GM21360 (cell line): ENCODE data around the gene LTB4R2.
A peak's percentile ranks its signal among the peaks of the same experiment; 100 is the strongest.

Experiments
- ATAC-seq: cut with Tn5 transposase; IDR thresholded peaks from one replicate; pipeline ENCODE4 v1.9.1; 2021; ENCODE audit warnings: mild to moderate bottlenecking, moderate library complexity; ENCODE audit not compliant: unreplicated experiment

Gene LTB4R2

GRCh38 chr14:24297190-24297964 lies 12.6 kb upstream of the LTB4R2 start:
- peak; percentile 11 for ATAC-seq

DNA sequence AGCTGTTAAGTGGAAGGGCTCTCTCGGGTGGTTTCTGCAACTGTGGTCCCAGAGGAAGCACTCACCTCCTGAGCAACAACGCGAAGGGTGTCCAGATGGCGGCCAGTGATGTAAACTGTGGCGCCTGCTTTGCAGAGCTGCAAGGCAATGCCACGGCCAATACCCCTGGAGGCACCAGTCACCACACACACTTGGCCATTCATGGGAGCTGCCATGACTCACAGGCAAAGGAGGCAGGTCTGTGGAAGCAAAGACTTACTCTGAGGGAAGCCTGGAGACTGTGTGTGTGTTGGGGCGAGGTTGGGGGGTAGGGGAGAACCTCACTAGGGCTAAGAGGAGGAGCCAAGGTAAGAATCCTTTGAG lies 11.1 kb upstream of the LTB4R2 start:
- peak; percentile 6 for ATAC-seq

- ATAC-seq: peak; percentile 55
Observed at GRCh38 chr14:24299255-24300191, 10.4 kb upstream of the LTB4R2 start, which contains the start of the genes DHRS1 and NOP9. Gene DHRS1 (minus strand): TSS chr14:24299780. CDS start chr14:24299106, 674 bp downstream. Gene NOP9 (plus strand): TSS chr14:24299850. CDS start chr14:24299955, 105 bp downstream.

GRCh38 chr14:24300326-24300980 lies 9.5 kb upstream of the LTB4R2 start:
- no peak for ATAC-seq

GRCh38 chr14:24304019-24304387 lies 5.9 kb upstream of the LTB4R2 start:
- ATAC-seq: no peak

- no peak for ATAC-seq
Observed at GRCh38 chr14:24307156-24307574, 2.8 kb upstream of the LTB4R2 start.

GRCh38 chr14:24307575-24308341 lies 2.2 kb upstream of the LTB4R2 start, which contains the start of gene CIDEB:
Gene CIDEB (minus strand): TSS chr14:24307977. CDS start chr14:24307858, 119 bp downstream.
- ATAC-seq: peak; percentile 46

DNA sequence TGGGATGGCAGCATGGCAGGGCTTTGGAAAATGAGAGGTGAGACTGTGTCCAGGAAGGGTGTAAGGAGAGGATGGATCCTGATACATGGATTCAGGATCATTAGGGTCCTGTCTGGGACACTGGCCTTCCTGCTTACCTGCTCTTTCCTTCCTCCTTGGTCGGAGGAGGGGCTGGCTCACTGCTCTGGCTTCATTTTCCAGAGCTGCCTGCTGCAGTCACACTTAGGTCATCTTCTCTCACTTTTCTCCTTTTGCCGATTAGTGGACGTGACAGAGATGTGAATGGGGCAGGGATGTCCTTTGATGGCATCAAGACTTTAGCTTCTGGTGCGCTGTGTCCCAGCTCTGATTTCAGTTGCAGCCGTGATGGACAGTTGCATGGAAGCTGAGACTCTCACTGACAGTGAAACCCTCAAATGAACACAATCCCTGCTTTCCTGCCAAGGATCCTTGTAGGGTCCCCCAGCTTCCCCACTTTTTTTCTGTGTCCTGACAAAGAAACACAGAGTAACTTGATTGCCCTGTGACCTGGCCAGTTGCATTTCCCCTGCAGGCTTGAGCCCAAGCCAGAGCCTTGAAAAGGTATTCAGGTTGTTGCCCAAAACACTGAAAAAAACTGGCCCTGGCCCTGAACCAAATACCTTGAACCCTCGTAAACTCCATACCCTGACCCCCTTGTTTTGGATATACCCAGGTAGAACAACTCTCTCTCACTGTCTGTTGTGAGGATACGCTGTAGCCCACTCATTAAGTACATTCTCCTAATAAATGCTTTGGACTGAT lies 1.4 kb upstream of the LTB4R2 start:
- ATAC-seq: no peak

GRCh38 chr14:24310265-24310645 lies 315 bp downstream of the LTB4R2 start:
- no peak for ATAC-seq

GRCh38 chr14:24310646-24311604 lies 985 bp downstream of the LTB4R2 start, which contains the start of gene LTB4R:
Gene LTB4R (plus strand): TSS chr14:24311502. CDS start chr14:24315652, 4,150 bp downstream.
- no peak for ATAC-seq

DNA sequence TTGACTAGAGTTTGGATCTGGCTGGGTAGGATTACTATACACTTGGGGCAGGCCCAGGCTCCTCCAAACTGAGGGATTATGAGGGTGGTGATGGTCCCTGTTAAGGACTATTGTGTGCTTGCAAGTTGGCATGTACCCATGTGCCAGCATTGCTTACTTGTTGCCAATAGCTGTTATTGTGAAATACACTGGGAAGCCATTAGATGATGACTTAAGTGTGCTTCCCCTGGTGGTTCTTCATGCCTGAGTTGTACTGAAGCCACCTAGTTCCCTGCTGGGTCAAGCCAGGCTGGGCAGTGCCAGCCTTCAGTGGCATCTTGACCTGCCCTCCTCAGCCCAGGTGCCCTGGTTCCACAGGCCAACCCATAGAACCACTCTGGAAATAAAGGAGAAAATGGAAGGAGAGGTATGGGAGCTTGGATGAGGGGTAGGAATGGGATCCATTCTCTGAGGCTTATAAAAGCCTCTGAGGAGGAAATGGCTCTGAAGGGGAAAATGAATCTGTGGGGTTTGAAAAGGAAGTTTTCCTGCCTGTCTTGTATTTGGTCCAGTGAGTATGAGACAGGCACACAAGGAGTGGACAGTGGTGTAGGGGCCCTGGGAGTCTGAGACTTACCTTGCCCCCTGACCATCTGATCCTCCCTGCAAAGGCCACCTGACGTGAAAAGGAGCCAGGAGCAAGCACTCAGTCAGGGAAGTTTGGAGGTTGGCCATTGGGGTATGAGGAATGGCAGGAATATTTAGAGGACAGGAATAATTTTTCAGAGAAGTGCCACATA lies 2.1 kb downstream of the LTB4R2 start:
- no peak for ATAC-seq

DNA sequence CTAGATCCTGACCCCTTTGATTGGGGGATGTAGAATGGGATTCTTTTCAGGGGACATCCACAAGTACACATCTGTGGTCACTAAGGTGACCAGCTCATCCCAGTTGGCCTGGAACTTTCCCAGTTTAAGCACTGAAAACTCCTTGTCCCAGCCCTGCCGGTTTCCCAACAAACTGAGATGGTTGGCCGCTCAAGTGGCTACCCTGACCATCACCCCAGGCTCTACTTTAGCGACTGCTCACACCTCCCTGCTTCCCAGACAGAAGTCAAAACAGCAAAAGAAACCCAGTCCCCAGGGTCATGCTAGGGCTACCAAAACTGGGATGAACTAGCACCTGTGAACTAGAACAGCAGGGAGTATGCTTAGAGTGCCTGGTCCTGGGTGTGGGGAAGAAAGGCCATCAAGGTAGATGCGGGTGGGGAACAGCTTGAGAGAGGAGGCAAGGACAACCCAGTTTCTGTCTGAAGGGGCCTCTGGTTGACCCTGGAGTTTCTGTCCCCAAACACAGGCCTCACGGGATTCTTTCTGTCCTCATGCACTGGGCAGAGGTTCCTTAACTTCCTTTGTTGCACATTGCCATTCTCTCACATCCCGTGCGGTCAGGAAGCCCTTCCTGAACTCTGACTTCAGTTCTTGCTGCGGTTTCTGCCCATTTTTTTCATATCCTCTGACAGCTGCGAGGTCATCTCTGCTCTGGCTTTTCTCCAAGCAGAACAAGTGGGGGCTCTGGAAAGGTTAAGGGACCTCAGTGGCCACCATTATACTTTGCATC lies 3.0 kb downstream of the LTB4R2 start:
- no peak for ATAC-seq

GRCh38 chr14:24313913-24314312 lies 4.0 kb downstream of the LTB4R2 start:
- ATAC-seq: no peak

DNA sequence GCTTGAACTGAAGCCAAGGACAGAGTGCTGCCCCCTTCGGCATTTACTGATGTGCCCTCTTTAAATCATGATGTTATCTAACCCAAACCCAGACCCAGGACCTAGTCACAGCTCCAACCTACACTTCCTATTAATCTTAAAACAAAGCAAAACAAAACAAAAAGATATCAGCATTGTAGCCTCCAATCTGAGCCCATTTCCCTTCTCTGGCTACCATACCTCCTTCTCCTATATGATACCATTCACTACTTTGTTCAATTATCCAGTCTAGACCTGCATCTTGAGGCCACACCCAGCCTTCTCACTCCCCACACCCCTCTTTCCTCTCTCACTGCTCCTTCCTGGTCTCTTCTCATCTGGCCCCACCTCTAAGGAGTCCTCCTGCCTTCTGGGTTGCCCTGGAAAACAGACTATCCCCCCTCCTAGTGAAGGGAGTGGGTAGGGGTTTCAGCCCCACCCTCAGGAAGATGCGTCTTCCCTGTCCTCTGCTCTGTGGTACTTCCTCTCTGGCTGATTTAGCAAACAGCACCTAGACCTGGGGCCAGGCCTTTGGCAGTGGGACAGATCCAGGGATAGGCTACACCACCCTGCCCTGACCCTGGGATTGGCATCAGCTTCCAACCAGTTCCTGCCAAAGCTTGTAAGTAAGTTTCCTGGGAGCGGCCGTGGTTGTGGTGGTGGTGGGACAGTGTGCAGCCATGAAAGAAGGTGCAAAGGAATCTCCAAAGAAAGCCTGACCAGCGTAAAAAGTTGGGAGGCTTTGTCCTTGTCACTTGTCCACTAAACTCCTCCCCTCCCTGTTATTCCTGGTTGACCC lies 4.6 kb downstream of the LTB4R2 start:
- no peak for ATAC-seq

- no peak for ATAC-seq
Observed at GRCh38 chr14:24315243-24315806, 5.4 kb downstream of the LTB4R2 start.
